Embryonic facial prominence (tissue), 1 donor: ENCODE measurements around the gene PRPF6.

Source experiments
- DNase-seq: peaks from one replicate; pipeline ENCODE4 v3.0.0-alpha.2; 2016; ENCODE audit errors: extremely low spot score

The PRPF6 gene

GRCh38 chr20:63980806-63981728 is at the start of gene PRPF6:
Gene PRPF6 (plus strand): TSS chr20:63981132. CDS start chr20:63981246, 114 bp downstream.
- DNase-seq: peak; percentile 88

DNA sequence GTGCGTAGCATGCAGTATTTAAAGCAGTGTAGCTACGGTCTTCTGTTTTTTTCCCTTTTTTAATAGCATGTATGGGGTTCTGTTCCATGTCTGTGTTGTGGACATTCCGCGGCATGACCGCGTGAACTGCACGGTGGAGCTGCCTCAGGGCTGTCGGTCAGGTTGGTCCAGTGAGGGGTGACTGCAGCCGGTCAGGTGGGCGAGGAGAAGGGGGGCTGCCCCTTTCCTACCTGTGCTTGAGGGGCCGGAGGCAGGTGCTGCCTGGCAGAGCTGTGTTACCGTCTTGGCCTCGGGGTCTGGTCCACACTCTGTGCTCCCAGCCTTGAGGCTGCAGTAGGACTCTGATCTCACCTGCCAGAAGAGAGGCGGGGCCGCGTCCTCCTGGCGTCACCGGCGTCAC is 49.2 kb upstream of the PRPF6 start:
- DNase-seq: no peak

GRCh38 chr20:63932606-63933160 is 48.2 kb upstream of the PRPF6 start:
- DNase-seq: no peak

- no peak for DNase-seq
Measured at GRCh38 chr20:63933646-63934045, 47.3 kb upstream of the PRPF6 start.

DNA sequence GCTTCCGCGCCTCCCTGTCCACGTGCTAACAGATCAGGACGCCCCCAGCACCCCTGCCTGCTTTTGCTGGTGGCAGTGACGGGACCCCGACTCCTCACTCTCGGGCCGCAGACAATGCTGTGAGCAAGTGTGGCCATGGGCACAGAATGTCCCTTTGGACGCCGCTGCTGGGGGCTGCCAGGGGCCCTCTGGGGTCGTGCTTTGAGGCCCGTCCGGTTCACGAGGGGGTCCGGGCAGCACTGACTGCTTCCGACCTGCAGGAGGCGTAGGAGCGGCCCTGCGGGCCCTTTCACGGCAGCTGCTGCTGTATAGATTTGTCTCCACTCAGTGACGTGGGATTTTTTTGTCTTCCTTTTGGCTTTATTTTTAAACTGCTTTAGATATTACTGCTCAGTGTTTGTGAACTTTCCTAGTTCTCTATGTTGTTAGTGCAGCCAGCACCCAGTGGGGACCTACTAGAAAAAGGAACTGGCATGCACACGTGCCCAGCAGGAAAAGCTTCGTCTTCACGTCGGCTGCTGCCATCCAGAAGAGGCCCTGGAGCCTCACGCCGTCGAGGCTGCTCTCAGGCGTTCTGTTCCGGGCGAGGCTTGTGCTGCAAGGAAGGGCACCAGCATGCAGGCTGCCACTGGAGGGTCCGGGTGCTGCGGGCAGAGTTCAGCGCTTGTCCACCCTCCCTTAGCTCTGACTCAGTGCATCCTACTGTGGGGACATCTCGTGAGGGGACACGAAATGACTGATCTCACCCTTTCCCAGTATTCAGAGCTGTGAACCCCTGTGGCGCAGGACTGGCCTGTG is 46.5 kb upstream of the PRPF6 start:
- DNase-seq: no peak

- no peak for DNase-seq
Measured at GRCh38 chr20:63935447-63935846, 45.5 kb upstream of the PRPF6 start.

- no peak for DNase-seq
Measured at GRCh38 chr20:63937596-63937995, 43.3 kb upstream of the PRPF6 start.

DNA sequence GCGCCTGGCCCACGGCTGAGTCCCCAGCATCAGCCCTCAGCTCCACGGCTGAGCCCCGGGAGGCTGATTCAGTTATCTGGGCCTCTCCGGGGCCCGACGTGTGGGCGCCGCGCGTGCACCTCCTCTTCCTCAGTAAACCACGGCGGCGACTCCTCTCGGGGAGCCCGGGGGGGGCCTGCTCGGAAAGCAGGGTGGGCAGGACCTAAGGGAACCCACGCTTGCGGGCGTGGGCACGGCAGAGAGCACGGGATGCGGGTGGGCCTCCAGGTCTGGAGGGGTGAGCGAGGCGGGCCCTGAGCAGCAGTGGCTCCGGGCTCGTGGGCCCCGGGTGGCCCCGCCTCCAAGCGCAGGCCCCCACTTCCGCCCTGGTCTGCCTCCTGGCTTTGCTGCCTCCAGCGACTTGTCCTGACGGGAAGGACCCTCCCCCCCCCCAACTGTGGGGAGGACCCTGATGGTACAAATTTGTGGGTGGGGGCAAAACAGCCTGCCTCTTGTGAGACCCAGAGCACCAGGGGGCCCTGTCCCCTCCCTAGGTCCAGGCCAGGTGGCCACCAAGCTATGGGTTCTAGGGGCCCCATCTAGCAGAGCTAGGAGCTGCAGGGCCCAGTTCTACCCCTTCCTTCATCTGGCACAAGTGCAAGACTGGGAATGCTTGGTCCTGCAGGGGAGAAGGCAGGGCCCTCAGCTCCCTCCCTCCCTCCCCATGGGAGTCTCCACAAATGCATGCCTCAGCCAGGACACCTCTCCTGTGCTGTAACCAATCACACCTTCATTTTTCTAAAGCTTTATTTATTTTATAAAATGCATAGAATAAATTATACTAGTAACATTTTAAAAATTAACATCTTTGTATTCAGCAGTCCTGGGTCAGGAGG is 41.6 kb upstream of the PRPF6 start:
- DNase-seq: no peak

DNA sequence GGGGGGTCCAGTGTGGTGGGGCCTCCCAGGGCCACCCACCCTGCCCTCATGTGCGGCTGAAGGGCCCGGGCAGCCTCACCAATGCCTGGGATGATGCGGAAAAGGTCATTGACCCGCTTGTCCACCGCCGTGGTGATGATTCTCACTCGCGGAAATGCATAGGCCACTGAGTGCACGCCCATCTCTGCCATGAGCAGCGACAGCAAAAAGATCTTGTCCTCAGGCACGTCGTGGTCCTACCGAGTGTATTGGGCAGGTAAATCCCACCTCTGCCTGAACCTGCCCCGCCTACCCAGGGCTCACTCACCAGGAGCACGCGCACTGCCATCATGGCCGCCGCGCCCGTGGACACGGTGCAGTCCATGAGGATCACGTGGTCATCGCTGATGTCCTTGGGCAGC is 40.9 kb upstream of the PRPF6 start:
- DNase-seq: no peak

DNA sequence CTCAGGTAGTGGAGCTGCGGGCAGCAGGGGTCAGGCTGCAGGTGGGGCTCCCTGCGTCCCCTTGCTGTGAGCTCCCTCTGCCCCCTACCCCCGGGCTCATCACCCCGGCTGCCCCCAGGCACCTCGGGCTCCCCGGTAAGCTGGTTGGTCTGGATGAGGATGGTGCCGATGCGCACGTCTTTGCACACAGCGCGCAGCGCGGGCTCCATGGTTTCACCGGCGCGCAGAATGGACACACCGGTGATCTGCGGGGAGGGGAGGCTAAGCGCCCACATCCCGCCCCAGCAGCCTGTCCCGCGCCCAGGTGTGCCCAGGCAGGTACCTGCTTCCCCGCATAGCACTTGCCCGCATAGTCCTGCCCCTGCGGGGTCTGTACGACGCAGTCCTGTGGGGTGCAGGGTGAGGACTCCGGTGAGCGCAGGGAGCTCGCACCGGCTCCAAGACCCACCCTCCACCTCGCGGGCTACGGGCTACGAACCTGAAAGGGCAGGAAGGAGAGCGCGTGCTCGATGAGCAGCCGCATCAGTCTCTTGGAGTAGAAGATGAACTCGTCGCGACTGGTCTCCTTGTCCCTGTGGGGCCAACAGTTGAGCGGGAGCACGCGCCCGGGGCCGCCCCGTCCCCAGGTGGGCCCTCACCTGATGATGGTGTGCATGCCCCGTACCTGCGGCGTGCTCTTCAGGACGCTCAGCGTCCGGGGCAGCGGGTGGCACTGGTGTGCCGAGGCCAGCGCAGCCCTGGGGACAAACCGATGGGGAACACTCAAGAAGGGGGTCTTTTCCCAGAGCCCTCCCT is 40.3 kb upstream of the PRPF6 start:
- no peak for DNase-seq

GRCh38 chr20:63941282-63942081 is 39.5 kb upstream of the PRPF6 start:
- no peak for DNase-seq

DNA sequence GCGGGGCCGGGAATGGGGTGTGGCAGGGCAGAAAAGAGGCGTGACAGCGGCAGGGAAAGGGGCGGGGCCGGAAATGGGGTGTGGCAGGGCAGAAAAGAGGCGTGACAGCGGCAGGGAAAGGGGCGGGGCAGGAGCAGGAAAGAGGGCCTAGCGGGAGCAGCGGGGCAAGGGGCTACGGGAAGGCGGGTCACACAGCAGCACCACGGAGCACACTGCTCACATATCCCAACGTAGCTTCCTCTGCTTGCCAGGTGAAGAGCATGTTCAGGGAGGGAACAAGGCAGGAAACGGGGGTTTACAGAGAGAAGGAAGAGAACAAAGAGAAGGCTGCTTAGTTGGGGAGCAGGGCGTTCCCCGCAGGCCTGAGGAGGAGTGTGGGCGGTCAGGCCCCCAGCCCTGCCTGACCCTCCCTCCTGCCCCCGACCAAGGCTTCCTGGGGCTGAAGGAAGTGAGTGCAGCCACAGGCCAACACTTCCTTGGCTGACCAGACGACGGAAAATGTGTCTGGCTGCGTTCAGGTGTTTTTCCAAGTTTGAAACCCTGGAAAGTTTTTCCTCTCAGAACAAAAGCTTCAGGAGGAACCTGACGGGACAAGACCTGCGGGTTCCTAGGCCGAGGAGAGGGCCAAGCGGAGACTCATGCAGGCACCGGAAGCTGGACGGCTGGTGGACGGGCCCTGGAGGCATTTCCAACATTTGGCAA is 38.5 kb upstream of the PRPF6 start:
- no peak for DNase-seq

DNA sequence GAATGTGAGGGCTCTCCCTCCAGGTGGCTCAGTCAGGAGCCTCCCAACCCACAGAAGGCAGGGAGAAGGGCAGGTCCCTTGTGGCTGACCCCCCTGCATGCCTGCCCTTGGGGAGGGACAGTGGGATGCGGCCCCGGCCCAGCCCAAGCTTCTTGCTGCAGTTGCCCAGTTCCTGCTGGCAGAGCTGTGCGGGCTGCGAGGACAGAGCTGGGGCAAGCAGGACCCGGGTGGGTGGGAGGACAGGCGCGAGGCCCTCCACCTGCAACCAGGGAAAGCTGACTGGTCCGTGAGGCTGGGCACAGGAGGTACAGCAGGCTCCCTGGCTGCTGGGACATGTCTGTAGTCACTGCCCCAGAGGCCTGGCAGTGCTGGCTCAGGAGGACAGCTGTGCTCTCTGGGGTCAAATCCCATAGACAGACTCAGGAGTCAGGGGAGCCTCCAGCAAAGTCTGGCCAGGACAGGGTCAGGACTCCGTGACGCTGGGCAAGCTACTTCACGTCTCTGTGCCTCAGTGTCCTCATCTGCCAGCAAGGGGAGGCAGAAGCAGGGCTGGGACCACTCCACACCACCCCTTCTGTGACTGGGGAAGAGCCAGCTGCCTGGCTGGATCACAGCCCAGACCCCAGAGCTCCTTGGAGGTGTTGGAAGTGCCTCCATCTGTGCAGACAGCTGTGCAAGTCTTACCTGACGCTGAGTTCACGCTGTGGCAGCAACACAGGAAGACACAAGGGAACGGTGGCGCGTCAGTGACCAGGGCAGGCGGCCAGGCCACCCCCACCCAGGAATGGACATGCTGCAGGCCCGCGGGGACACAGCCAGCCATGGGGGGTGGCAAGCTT is 37.7 kb upstream of the PRPF6 start:
- DNase-seq: no peak

DNA sequence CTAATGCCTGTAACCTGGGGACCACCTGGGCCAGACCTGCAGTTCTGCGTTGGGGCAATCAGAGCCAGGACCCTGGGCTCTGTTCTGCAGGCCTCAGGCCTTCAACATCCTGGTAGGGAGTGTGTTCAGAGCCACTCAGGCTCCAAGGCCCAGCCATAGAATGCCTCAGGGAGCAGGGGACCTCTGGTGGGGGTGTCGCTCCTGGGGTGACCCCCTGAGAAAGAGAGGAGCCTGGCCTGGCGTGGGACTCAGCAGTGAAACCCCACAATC is 37.2 kb upstream of the PRPF6 start:
- no peak for DNase-seq

- no peak for DNase-seq
Measured at GRCh38 chr20:63944078-63944941, 36.6 kb upstream of the PRPF6 start.

GRCh38 chr20:63945031-63945658 is 35.8 kb upstream of the PRPF6 start:
- no peak for DNase-seq
